ENCODE data around the gene KIF21A.

DNA sequence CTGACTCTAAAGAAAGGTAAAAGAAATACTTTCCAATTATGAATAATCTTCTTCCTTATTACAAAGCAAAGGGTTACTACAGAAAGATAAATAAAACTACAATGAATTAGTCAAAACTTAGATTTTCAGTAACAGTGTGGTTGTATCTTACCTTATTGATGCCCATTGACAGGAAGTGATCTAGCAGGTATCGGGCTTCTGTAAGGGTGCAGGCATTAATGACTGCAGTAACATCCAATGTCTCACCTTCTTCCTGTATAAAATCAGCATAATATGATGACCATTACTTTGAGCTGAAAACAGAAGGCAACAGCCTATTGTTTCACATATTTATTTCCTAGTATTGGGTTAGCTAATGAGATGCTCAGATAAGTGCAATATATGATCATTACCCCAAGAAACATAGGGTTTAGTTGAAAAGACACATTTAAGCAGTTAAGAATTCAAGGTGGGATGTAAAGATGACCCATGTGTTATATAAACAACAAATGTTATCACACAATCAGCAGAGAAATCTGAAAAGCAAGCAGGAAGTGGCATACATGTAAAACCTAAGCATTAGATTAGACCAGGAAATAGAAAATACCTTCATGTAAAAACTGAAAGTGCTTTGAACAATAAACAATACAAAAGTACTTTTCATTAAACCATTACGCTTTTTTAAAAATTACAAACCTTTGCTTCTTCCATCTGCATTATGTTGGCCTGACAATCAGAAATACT is 111.2 kb downstream of the KIF21A start:
- TF ChIP-seq, protein P1, sequence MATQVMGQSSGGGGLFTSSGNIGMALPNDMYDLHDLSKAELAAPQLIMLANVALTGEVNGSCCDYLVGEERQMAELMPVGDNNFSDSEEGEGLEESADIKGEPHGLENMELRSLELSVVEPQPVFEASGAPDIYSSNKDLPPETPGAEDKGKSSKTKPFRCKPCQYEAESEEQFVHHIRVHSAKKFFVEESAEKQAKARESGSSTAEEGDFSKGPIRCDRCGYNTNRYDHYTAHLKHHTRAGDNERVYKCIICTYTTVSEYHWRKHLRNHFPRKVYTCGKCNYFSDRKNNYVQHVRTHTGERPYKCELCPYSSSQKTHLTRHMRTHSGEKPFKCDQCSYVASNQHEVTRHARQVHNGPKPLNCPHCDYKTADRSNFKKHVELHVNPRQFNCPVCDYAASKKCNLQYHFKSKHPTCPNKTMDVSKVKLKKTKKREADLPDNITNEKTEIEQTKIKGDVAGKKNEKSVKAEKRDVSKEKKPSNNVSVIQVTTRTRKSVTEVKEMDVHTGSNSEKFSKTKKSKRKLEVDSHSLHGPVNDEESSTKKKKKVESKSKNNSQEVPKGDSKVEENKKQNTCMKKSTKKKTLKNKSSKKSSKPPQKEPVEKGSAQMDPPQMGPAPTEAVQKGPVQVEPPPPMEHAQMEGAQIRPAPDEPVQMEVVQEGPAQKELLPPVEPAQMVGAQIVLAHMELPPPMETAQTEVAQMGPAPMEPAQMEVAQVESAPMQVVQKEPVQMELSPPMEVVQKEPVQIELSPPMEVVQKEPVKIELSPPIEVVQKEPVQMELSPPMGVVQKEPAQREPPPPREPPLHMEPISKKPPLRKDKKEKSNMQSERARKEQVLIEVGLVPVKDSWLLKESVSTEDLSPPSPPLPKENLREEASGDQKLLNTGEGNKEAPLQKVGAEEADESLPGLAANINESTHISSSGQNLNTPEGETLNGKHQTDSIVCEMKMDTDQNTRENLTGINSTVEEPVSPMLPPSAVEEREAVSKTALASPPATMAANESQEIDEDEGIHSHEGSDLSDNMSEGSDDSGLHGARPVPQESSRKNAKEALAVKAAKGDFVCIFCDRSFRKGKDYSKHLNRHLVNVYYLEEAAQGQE (IDR thresholded peaks at IDR 0.05; ENCODE audit: insufficient read depth in 1 of 2, low read depth in 2 of 2, low read length in 2 of 2) = no peak
- TF ChIP-seq POLR2AphosphoS5 (IDR thresholded peaks at IDR 0.05; ENCODE audit: low read depth, low read length) (no peak), SIN3A (IDR thresholded peaks at IDR 0.05; ENCODE audit: borderline replicate concordance, insufficient read depth, low read length) (no peak), TAF1 (IDR thresholded peaks at IDR 0.05; ENCODE audit: borderline replicate concordance, insufficient read depth, low read length) (no peak), FOXP2 (optimal IDR thresholded peaks at IDR 0.05; ENCODE audit: borderline replicate concordance, extremely low read depth, extremely low read length, insufficient read depth) (no peak)
